ENCODE data around the gene SLC7A1.

The SLC7A1 gene

GRCh38 chr13:29550430-29550988, 45.0 kb downstream of the SLC7A1 start:
- DNase-seq: no peak

GRCh38 chr13:29548722-29549121, 46.8 kb downstream of the SLC7A1 start:
- DNase-seq: no peak

- DNase-seq: no peak
These were observed 48.3 kb downstream of the SLC7A1 start for GRCh38 chr13:29547153-29547552.

- DNase-seq: no peak
These were observed 48.8 kb downstream of the SLC7A1 start for GRCh38 chr13:29546662-29547061.

GRCh38 chr13:29545988-29546387, 49.5 kb downstream of the SLC7A1 start:
- no peak for DNase-seq

GRCh38 chr13:29543230-29544215, 52.0 kb downstream of the SLC7A1 start:
- no peak for DNase-seq

- no peak for DNase-seq
These were observed 53.1 kb downstream of the SLC7A1 start for GRCh38 chr13:29542381-29542780.

GRCh38 chr13:29541400-29541799, 54.1 kb downstream of the SLC7A1 start:
- DNase-seq: no peak

GRCh38 chr13:29540799-29541198, 54.7 kb downstream of the SLC7A1 start:
- no peak for DNase-seq

- DNase-seq: no peak
These were observed 55.2 kb downstream of the SLC7A1 start for GRCh38 chr13:29540334-29540733.

- DNase-seq: no peak
These were observed 55.6 kb downstream of the SLC7A1 start for GRCh38 chr13:29539856-29540255.

- DNase-seq: no peak
These were observed 56.8 kb downstream of the SLC7A1 start for GRCh38 chr13:29538652-29539040.

GRCh38 chr13:29537736-29538651, 57.5 kb downstream of the SLC7A1 start:
- no peak for DNase-seq

- no peak for DNase-seq
These were observed 58.6 kb downstream of the SLC7A1 start for GRCh38 chr13:29536853-29537252.

GRCh38 chr13:29535663-29536655, 59.5 kb downstream of the SLC7A1 start:
- DNase-seq: no peak

- DNase-seq: no peak
These were observed 61.4 kb downstream of the SLC7A1 start for GRCh38 chr13:29534083-29534482.

GRCh38 chr13:29532821-29533220, 62.7 kb downstream of the SLC7A1 start:
- DNase-seq: no peak

- DNase-seq: no peak
These were observed 63.4 kb downstream of the SLC7A1 start for GRCh38 chr13:29532116-29532515.

- no peak for DNase-seq
These were observed 64.6 kb downstream of the SLC7A1 start for GRCh38 chr13:29530901-29531300.

GRCh38 chr13:29529754-29530153, 65.7 kb downstream of the SLC7A1 start:
- DNase-seq: peak; percentile 29 to 46

- no peak for DNase-seq
These were observed 67.6 kb downstream of the SLC7A1 start for GRCh38 chr13:29527916-29528315.

GRCh38 chr13:29527511-29527910, 68.0 kb downstream of the SLC7A1 start:
- DNase-seq: no peak

Data from CD4-positive, alpha-beta T cell treated with Interleukin-4 for 1 hour (primary cell).